ENCODE results near the gene POLH.
"Not testable (repeated sequence)": the region's sequence is repeated elsewhere in the genome, so short reads cannot be mapped to it uniquely, and the experiment has no call there.

Gene POLH

DNA sequence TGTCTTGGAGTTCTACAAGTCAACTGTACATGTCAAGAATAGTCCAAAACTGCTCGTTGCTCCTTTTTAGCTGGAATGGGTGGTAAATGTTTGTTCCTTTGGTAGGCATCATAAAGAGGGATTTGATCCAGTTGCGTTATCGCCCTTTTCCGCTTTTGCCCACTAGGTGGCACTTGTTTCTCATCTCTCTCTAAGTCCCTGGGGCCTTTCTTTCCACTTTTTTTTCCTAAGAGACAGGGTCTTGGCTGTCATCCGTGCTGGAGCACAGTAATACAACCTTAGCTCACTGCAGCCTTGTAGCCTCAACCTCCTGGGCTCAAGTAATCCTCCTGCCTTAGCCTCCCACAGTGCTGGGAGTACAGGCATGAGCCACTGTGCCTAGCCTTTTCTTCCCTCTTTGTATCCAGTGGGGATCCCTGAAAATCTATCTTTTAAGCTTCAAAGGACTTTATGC is 32.4 kb downstream of the POLH start:
- DNase-seq, result peak; percentile 71

DNA sequence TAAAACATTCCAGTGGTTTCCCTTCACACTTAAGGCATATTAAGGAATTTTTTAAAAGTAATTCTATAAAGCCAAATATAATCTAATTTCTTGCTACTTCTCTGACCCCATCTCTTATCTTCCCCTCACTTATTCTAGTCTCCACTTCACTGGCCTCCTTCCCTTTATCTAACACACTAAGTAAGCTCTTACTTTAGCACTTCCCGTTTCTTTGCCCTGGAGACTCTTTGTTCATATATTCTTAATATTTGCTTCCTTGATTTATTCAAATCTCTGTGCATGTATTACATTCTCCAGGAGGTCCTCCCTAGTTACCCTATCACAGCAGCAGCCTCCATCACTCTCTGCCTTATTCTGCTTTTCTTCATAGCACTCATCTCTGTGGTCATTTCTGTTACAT is 32.8 kb downstream of the POLH start:
- no peak for DNase-seq

DNA sequence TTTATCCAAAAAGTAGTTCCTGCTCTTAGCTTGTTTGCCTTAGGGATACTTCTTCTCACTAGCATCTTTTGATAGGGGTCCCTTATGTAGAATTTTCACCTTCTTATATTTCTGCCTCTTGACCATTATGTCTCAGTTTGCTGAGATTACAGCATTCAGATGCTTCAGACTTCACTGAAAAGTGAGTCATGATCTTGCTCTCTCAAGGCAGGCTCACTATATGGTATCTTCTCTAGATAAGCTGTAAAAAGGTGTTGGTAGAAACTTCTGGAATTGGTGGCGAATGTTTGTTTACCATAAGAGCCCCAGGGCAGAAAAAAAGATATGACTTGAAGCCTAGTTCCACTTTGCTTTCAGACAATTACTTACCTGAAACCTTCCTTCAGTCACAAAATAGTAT is 33.4 kb downstream of the POLH start:
- DNase-seq, result no peak

DNA sequence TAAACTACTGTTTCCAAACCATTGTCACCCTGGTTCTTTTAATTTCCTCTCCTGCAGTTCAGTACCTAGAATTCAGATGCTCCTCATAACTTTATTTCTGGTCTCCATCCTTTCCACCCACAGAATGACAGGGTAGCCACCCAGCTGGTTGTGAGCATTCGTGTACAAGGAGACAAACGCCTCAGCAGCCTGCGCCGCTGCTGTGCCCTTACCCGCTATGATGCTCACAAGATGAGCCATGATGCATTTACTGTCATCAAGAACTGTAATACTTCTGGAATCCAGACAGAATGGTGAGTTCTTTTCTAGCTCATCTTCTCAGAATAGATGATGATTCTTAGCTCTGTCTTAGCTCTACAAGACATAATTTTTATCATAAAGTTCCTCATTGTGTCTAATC is 34.4 kb downstream of the POLH start:
- DNase-seq, result no peak

DNA sequence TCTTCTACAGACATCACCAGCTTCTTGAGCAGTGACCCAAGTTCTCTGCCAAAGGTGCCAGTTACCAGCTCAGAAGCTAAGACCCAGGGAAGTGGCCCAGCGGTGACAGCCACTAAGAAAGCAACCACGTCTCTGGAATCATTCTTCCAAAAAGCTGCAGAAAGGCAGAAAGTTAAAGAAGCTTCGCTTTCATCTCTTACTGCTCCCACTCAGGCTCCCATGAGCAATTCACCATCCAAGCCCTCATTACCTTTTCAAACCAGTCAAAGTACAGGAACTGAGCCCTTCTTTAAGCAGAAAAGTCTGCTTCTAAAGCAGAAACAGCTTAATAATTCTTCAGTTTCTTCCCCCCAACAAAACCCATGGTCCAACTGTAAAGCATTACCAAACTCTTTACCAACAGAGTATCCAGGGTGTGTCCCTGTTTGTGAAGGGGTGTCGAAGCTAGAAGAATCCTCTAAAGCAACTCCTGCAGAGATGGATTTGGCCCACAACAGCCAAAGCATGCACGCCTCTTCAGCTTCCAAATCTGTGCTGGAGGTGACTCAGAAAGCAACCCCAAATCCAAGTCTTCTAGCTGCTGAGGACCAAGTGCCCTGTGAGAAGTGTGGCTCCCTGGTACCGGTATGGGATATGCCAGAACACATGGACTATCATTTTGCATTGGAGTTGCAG is 37.9 kb downstream of the POLH start:
- DNase-seq, result no peak

DNA sequence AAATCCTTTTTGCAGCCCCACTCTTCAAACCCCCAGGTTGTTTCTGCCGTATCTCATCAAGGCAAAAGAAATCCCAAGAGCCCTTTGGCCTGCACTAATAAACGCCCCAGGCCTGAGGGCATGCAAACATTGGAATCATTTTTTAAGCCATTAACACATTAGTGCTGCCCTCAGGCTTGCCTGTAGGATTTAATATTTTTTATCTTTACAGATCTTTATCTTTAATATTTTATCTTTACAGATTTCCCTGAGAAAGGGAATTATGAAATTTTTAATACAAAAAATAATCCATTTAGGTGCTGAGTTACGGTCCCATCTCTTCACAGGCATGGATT is 38.4 kb downstream of the POLH start:
- no peak for DNase-seq

DNA sequence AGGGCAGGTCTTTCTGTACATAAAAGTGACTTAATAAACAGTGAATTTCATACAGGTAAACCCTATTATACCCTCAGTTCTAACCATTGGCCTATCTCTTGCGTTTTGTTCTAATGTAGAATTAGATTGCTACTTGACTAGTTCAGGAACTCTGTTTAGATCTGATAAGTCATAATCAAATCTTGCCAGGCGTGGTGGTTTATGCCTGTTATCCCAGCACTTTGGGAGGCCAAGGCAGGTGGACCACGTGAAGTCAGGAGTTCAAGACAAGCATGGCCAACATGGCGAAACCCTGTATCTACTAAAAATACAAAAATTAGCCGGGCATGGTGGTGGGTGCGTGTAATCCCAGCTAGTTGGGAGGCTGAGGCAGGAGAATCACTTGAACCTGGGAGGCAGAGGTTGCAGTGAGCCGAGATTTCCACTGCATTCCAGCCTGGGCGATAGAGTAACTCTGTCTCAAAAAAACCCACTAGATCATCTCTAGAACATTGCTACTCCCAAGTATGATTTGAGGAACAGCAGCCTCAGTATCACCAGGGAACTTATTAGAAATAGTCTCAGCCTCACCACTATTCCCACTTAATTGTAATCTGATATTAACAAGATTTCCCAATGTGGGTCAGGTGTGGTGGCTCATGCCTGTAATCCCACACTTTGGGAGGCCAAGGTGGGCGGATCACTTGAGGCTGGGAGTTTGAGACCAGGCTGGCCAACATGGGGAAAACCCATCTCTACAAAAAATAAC is 40.9 kb downstream of the POLH start:
- DNase-seq, result no peak

DNA sequence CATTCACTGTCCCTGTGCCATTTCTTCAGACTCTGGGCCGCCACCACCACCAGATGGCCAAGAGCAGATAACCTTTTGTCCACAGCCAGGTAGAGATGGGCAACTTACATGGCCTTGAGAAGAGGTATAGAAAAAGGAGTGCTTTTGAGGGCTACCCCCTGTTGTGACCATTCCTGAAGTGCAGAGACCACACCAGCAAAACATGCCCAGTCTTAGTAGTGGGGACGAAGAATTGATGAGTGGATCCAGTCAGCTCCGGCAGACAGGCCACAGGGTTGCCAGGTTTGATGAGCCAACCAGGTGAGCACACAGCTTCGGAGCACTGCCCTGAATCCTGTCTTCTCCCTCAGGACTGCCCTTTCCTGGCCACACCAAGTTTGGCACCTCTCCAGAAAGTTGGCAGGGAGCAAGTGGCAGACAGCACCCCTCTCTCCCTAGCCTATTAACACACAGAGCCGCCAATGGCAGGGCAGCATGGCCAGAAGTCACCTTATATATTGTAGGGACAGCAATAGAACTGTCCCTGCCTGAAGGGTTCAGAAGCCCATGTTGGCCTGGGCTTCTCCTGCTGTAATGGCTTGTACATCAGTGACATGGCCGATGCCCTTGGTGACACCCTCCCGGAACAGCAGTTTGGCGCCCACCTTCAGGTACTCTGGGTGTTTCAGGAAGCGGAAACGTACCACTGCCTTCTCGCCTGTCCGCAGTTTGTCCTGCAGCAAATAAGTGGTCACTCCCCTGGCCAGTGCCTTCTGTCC is 45.3 kb downstream of the POLH start:
- no peak for DNase-seq

DNA sequence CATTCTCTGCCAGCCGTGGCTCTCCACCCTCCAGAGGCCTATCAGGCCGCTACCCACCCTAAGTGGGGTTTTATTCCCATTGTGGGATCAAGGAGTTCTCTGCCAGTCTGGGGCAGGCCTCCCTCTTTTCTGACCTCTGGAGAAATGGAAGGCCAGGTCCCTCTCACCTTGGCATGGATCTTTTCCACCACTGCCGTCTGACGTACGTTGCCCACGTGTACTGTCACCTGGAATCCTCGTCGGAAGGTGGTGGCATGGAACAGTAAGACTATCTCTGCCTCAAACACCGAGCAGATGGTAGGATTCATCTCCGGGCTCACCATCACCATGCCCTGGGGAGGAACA is 45.8 kb downstream of the POLH start:
- no peak for DNase-seq

DNA sequence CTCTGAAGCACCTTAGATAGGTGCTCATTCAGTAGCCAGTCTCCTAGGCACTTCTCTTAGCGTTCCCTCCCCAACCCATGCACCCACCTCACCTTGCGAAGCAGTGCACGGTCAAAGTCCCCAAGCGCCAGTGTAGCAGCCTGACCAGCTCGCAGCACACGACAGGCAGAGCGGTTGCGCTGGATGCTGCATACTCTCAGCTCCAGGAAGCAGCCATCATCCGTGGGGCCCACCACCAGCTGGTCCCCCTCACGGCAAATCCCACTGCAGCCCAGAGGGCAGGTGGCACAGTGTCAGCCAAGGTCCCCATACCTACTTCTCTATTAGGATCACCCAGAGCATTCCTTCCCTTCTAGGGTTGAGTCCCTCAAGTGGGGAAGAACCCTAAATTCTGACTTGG is 46.6 kb downstream of the POLH start:
- DNase-seq, result no peak

DNA sequence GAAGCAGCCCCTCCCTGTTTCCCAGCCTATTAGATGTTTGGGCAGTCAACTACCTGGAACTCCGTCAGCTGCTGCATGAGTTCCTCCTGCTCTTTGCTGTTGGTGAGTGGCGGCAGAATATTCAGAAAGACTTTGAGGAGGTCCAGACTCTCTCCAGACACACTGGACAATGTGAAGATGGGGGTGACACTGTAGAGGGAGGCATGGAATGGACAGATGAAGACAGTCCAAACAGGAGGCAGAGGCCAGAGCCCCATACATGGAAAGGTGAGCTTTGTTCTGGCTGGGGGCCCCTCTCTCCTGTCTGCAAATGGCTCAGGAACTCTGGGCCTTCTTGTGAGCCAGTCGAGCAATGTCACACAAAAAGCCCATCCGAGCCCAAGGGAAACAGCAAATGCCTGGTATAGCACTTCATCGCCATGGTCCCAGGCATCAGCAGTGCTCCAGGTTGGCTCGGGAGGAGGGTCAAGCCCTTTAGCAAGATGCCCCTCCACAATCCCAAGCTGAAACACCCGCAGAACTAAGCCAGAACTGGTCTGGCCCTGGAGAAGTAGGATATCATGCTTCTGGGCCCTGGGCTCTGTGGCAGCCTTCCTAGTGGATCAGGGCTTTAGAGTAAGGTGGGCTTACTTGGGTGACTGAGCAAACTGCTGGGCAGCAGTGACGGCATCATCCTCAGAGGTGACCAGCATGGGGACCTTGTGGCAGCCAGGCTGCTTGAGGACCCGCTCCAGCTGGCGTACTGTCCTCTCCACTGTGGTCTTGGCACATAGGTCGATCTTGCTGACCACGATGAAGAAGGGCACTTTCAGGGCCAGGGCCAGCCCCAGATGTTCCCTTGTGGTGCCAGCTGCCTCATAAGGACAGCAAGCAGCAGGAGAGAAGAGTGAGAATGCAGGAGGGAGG is 48.1 kb downstream of the POLH start:
- no peak for DNase-seq

DNA sequence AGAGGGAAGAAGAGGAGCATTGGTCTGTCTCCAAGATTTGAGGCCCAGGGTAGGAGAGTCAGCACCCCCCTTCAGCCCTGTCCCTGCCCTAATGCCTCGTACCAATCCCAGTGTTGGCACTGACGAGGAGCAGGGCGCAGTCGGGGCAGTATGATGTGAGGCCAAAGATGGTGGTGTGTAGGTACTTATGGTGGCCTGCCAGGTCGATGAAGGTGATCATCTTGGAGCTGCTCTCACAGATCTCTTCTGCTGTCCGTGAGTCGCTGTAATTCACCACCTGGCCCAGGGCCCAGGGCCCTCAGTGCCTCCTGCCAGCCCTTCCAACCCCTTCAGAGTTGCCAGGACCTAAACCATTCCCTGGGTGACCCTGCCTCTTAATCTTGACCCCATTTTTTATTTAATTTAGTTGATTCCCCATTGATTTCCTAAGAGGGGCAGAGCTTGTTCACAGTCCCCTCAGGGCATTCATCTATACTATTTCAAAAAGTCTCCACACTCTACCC is 48.9 kb downstream of the POLH start:
- DNase-seq, result no peak

DNA sequence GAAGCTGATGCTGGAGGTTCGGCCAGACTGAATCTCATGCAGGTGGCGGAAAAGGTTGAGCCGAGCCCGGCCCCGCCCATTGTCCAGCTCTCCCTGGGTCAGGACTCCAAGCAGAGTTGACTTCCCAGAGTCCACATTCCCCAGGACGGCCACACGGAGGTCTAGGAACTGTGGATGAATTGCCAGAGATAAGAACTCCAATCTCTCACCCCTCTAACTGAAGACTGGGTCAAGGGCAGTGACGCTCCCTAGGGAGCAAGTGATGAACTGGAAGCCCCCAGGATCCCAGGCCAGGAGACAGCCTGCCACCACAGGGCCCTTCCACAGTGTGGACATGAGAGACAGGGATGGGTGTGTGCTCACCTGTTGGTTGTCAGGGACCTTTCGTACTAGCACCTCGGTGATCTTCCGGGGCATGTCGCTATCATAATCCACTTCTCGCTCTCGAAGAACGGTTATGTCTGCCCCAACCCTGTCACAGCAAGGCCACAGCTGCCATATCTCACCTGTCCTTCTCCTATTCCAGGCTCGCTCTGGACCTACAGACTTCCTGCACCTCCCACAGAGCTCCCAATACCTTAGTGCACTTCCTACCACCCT is 49.5 kb downstream of the POLH start:
- DNase-seq, result no peak

DNA sequence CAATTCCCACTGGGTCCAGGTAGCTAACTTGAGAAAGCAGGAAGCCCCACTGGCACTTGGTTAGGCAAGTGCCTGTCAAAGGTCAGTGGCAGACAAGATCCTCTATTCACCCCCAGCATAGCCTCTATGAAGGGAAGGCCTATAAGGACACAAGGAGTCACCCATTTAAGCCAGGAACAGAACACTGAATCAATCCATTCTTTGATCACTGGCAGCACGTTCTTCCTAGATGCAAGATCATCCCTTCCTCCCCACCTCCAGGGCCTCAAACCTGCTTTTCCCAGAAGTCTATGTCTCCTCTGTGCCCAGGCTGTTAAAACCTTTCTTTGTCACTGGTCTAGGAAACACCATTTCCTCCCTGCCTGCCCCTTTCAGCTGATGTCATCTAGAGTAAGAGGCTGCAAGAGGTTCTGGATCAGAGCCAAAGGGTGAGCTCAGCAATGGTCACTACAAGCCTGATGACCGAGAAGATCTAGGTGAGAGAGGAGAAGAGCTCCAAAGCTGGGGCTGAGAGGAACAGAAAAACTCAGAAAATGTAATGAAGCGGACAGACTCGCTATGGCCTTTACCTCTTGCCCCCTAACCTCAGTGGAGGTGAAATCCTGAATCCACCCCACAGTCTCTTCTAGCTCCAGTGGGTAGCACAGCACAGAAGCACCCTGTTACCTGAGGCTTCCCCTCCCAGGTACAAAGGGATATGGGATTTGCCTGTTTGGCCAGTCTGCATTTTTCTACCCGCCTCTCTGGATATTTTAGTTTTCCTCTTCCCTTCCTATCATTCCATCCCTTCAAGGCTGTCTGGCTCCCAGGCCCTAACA is 51.2 kb downstream of the POLH start:
- DNase-seq, result no peak

DNA sequence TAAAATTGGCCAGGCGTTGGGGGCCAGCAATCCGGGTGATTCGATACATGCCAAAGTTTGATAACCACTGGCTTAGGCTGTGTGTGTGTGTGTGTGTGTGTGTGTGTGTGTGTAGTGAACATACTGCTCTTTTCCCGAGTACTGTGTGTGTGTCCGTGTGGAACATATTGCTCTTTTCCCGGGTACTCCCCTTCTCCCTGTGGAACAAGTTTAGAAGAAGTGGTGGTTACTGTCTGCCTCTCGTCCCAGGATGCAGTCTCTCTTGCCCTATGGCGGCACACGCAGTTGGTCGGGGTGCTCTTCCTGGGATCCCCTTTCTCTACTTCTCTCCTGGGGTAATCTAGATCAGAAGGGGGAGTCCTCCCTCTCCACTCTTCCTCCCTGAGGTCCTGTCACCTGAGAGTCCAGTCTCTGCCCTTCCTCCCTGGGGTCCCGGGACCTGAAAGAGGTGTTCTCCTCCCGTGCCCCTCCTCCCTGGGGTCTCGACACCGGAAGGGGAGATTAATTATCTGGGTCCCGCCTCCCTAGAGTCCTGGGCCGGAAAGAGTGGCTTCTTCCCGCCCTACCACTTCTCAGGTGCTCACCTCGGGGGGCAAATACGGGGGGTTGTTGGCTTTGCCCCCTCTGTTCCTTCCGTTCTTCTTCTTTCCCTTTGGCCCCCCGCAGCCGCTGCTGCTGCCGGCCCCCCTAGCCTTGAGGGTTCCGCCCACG is 52.6 kb downstream of the POLH start:
- peak; percentile 42 for DNase-seq

DNA sequence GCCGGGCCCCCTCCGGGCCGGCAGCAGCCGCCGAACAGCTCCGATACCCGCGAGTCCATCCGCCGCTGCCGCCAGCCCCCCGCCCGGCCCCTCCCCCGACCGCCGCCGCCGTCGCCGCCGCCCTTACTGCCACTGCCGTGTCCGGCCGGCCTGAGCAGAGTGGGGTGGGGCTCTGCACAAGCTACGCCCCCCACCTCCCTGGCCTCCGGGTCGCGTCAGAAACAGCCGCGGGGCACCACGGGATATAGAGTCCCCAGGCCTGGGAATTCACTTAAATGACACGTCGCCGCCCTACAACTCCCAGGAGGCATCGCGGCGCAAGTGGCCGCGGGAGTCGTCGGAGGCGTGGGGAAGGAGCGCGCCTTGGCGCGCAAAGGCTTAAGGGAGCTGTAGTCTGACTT is 53.1 kb downstream of the POLH start, which contains the start of gene GTPBP2:
TSS of gene GTPBP2 (minus strand) at position 161 of the 401 bp plus-strand sequence. CDS start at position 59, 102 bp downstream.
- DNase-seq, result peak; percentile 96

DNA sequence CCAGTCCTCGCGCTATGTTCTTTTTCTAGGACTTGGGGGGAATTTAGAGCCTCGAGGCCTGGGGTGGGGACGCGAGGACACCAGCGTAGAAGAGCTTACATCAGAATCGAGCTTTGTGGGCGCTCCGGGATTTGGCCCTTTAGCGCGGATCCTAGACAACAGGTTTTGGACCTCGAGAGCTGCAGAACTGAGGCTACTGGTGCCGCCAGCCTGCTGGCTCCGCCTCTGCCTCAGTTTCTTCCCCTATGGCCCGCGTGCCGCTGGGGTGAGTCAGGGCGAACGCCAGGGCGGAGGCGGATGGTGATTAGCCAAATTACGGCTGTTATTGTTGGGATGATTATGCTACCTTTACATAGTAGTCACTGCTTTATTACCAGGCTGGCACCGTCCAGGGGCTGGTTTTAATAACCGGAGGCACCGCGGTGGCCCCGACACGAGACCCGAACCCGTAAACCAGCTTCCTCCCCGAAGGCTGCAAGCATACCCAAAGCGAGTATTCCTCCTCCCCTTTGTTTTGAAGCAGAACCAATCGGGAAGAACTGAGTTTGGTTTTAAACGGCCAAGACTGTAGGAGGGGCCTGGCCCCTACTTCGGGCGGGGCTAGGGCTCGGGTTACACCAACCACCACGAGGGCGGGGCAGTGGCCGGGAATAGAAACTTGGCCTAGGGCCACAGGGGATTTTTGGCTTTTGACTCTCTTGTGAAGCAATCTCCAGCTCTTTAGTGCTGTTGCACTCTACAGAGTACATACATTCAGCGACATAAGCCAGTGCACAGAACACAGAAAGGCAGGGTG is 53.7 kb downstream of the POLH start:
- peak; percentile 95 for DNase-seq

DNA sequence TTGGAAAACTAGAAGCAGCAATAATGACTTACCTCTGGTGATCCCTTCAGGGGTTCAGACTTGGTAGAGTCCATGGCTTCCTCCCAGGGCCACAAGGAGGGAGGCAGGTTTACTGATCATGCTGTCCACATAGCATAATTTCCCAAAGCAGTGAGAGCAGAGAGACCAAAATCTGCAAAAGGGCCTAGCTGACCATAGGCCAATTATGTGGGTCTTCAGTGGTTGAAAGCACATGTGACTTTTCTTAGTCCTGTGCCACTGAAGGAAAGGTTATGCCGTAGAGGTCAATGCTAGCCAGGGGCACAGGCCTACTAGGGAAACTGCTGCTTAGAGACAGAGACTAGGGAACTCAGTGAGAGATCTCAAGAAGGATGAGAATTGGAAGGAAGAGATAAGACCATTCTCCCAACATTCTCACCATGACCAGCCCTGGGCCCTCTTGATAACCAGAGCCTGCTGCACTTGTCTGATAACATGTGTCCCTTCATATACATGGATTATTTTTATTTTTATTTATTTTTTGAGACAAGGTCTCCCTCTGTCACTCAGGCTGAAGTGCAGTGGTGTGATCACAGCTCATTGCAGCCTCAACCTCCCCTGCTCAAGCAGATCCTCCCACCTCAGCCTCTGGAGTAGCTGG is 55.1 kb downstream of the POLH start:
- DNase-seq, result no peak

DNA sequence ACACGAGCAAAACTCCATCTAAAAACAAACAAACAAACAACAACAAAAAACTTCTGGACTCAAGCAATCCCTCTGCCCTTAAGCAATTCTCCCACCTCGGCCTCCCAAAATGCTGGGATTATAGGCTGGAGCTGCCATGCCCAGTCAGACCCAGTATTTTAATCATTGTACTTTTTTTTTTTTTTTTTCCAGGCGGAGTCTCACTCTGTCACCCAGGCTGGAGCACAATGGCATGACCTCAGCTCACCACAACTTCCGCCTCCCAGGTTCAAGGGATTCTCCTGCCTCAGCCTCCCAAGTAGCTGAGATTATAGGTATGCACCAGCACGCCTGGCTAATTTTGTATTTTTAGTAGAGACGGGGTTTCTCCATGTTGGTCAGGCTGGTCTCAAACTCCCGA is 57.0 kb downstream of the POLH start:
- not testable (repeated sequence) for DNase-seq

Measured in NCI-H1048 (cell line).